K562 (cell line): ENCODE data around the gene ZNF692. TPM values are rescaled to one million over a fixed set of nuclear protein-coding genes. Genes with fewer than 3 reads are reported as not detected.

Source experiments
- BRD4 ChIP-seq: fragments of 200-600 bp; sonication (generic); IDR thresholded peaks from 2 replicates; pipeline ENCODE4 v1.6.1; 2017; ENCODE audit warnings: inconsistent platforms
- CBX5 ChIP-seq: IDR thresholded peaks from 2 replicates; pipeline ENCODE4 v1.6.1; 2014; ENCODE audit warnings: low read depth, borderline replicate concordance
- EP400 ChIP-seq: fragments of 450-650 bp; IDR thresholded peaks from 2 replicates; pipeline ENCODE4 v1.6.1; 2017; ENCODE audit warnings: antibody characterized with exemption, mild to moderate bottlenecking, moderate library complexity
- FOXK1 ChIP-seq: sonication (generic); formaldehyde crosslinking; IDR thresholded peaks from 2 replicates; pipeline ENCODE4 v1.8.0; 2022; ENCODE audit warnings: missing genetic modification reagents, mild to moderate bottlenecking, borderline replicate concordance
- HNRNPL ChIP-seq: fragments of 200-400 bp; formaldehyde crosslinking; IDR thresholded peaks from 2 replicates; pipeline ENCODE4 v1.6.1; 2017; ENCODE audit warnings: low read depth, mild to moderate bottlenecking, low read length
- KAT2B ChIP-seq: IDR thresholded peaks from one replicate; pipeline ENCODE4 v1.6.1; 2012; ENCODE audit warnings: low read depth, mild to moderate bottlenecking, control low read depth, inconsistent platforms, low read length, moderate library complexity
- MCM2 ChIP-seq: fragments of 450-650 bp; IDR thresholded peaks from 2 replicates; pipeline ENCODE4 v1.6.1; 2017; ENCODE audit warnings: low read depth, mild to moderate bottlenecking
- MCM3 ChIP-seq: fragments of 450-650 bp; IDR thresholded peaks from 2 replicates; pipeline ENCODE4 v1.6.1; 2016
- MXI1 ChIP-seq: IDR thresholded peaks from 2 replicates; pipeline ENCODE4 v1.6.1; 2011; ENCODE audit warnings: low read depth, mild to moderate bottlenecking, improper control_type of control experiment, low read length
- MYBL2 ChIP-seq, 2 experiments: fragments of 450-650 bp in 1 of 2; sonication (generic) in 1 of 2; formaldehyde crosslinking in 1 of 2; IDR thresholded peaks; 2 replicates each; pipeline versions ENCODE4 v1.6.1 to v1.8.1; 2017 to 2022; ENCODE audit warnings: borderline replicate concordance in 1 of 2, inconsistent platforms in 1 of 2, low read depth in 1 of 2, mild to moderate bottlenecking in 1 of 2, missing genetic modification reagents in 1 of 2, moderate library complexity in 1 of 2
- NFIX ChIP-seq: fragments of 250-450 bp; sonication (Bioruptor Pico); IDR thresholded peaks from 2 replicates; pipeline ENCODE4 v1.4.0; 2020; ENCODE audit warnings: low read depth, mild to moderate bottlenecking, moderate library complexity
- NR3C1 ChIP-seq: sonication (generic); formaldehyde crosslinking; IDR thresholded peaks from 2 replicates; pipeline ENCODE4 v1.8.1; 2022; ENCODE audit warnings: missing genetic modification reagents
- PCBP1 ChIP-seq: fragments of 200-400 bp; formaldehyde crosslinking; IDR thresholded peaks from 2 replicates; pipeline ENCODE4 v1.6.1; 2018; ENCODE audit warnings: mild to moderate bottlenecking, low read depth, low read length; ENCODE audit not compliant: poor library complexity, severe bottlenecking
- SLC30A9 ChIP-seq: fragments of 250-450 bp; sonication (Bioruptor Pico); IDR thresholded peaks from 2 replicates; pipeline ENCODE4 v1.8.0; 2022; ENCODE audit warnings: mild to moderate bottlenecking, moderate library complexity
- ZFPM2 ChIP-seq: fragments of 250-450 bp; sonication (Bioruptor Pico); IDR thresholded peaks from 2 replicates; pipeline ENCODE4 v1.5.1; 2022; ENCODE audit warnings: mild to moderate bottlenecking
- ZNF224 ChIP-seq: sonication (generic); formaldehyde crosslinking; IDR thresholded peaks from 2 replicates; pipeline ENCODE4 v1.8.0; 2022; ENCODE audit warnings: mild to moderate bottlenecking, missing genetic modification reagents
- ZNF707 ChIP-seq: fragments of 250-450 bp; sonication (Bioruptor Pico); conservative IDR thresholded peaks from 2 replicates; pipeline ENCODE4 v1.8.0; 2022; ENCODE audit warnings: inconsistent platforms, mild to moderate bottlenecking, moderate library complexity
- ZNF830 ChIP-seq: fragments of 250-450 bp; sonication (Bioruptor Pico); IDR thresholded peaks from 2 replicates; pipeline ENCODE4 v1.5.0; 2021; ENCODE audit warnings: mild to moderate bottlenecking
- polyA plus RNA-seq, 8 experiments: library from polyadenylated mRNA; depleted of rRNA in 4 of 8; stranded (reverse) in 5 of 8; unstranded in 3 of 8; fragments of >200 nt; fragmentation: Nextera tagmentation in 2 of 8; fragmentation: Illumina TruSeq in 1 of 8; extraction: Ambion mirVana in 2 of 8; extraction: Trizol in 1 of 8; gene quantifications; 2 replicates each; pipeline versions ENCODE4 v1.2.1 to v1.2.3, GENCODE V29; 2011 to 2014; ENCODE audit warnings: inconsistent platforms in 1 of 8, missing spikeins in 1 of 8
- total RNA-seq, 7 experiments: library from RNA; depleted of rRNA in 6 of 7; stranded (reverse); fragments of >200 nt in 6 of 7; fragmentation: Illumina TruSeq in 2 of 7; extraction: Trizol in 2 of 7; gene quantifications; 2 replicates each; pipeline versions ENCODE4 v1.2.1 to v1.2.3, GENCODE V29; 2011 to 2021; ENCODE audit warnings: low replicate concordance in 1 of 7
- TF ChIP-seq, protein P1 (sequence below): sonication (generic); IDR thresholded peaks from 2 replicates; pipeline ENCODE4 v1.6.1; 2016
- TF ChIP-seq, protein P2 (sequence below): fragments of 250-450 bp; sonication (Bioruptor Pico); IDR thresholded peaks from 2 replicates; pipeline ENCODE4 v1.8.0; 2022; ENCODE audit warnings: moderate library complexity, mild to moderate bottlenecking, inconsistent platforms
- TF ChIP-seq, protein P3 (sequence below): sonication (generic); formaldehyde crosslinking; IDR thresholded peaks from 2 replicates; pipeline ENCODE4 v1.8.1; 2023; ENCODE audit warnings: mild to moderate bottlenecking, missing genetic modification reagents, moderate library complexity
- TF ChIP-seq, protein P4 (sequence below): sonication (generic); formaldehyde crosslinking; IDR thresholded peaks from 2 replicates; pipeline ENCODE4 v1.8.0; 2022; ENCODE audit warnings: mild to moderate bottlenecking, missing genetic modification reagents
- TF ChIP-seq, protein P5 (sequence below): fragments of 150-350 bp; conservative IDR thresholded peaks from 2 replicates; pipeline ENCODE4 v1.6.1; 2014; ENCODE audit warnings: low read length

The ZNF692 gene
- total and polyA plus RNA-seq, 9 of the 15 experiments (the other 6 are each of a cell fraction or from before 2014, with no cell fraction given) = 8.4 to 143 (median 55.9) TPM

DNA sequence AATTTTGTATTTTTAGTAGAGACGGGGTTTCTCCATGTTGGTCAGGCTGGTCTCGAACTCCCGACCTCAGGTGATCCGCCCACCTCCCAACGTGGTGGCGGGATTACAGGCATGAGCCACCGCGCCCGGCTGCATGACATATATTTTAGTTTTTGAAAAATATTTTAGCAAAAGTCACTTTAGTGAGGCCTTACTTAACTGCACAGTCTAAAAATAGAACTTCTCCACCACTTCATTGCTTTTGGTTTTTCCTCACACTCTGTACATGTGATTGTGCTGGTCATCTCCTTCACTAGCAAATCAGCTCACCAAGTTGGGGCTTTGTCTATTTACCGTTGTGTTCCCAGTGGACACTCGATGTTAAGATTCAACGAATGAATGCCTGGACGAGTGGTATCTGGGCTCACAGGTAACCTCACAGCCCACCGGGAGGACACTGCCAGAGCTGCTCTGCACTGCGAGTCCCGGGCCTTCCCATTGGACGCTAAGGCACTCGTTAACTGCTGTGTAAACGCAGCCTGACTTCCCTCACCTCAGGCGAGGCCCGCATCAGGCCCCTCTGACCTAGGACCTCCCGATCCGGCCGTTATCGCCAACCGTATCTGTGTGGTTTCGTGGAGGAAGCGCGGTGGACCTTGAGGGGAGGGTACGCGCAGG is 14.0 kb upstream of the ZNF692 start (continued):
- TF ChIP-seq NR3C1 = no peak
- no peak for TF ChIP-seq PCBP1
- TF ChIP-seq, protein P1, sequence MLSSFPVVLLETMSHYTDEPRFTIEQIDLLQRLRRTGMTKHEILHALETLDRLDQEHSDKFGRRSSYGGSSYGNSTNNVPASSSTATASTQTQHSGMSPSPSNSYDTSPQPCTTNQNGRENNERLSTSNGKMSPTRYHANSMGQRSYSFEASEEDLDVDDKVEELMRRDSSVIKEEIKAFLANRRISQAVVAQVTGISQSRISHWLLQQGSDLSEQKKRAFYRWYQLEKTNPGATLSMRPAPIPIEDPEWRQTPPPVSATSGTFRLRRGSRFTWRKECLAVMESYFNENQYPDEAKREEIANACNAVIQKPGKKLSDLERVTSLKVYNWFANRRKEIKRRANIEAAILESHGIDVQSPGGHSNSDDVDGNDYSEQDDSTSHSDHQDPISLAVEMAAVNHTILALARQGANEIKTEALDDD = peak; percentile 79
- TF ChIP-seq MCM2 = no peak
- TF ChIP-seq, protein P2, sequence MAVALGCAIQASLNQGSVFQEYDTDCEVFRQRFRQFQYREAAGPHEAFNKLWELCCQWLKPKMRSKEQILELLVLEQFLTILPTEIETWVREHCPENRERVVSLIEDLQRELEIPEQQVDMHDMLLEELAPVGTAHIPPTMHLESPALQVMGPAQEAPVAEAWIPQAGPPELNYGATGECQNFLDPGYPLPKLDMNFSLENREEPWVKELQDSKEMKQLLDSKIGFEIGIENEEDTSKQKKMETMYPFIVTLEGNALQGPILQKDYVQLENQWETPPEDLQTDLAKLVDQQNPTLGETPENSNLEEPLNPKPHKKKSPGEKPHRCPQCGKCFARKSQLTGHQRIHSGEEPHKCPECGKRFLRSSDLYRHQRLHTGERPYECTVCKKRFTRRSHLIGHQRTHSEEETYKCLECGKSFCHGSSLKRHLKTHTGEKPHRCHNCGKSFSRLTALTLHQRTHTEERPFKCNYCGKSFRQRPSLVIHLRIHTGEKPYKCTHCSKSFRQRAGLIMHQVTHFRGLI (CRISPR knock-in tag) = no peak
- TF ChIP-seq CBX5 = no peak
- TF ChIP-seq FOXK1 (CRISPR knock-in tag) = peak; percentile 67; the same call in 1 of the 2 replicates
- no peak for TF ChIP-seq NFIX (CRISPR knock-in tag)
- no peak for TF ChIP-seq BRD4
- TF ChIP-seq, protein P3, sequence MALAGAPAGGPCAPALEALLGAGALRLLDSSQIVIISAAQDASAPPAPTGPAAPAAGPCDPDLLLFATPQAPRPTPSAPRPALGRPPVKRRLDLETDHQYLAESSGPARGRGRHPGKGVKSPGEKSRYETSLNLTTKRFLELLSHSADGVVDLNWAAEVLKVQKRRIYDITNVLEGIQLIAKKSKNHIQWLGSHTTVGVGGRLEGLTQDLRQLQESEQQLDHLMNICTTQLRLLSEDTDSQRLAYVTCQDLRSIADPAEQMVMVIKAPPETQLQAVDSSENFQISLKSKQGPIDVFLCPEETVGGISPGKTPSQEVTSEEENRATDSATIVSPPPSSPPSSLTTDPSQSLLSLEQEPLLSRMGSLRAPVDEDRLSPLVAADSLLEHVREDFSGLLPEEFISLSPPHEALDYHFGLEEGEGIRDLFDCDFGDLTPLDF (CRISPR knock-in tag) = no peak
- no peak for TF ChIP-seq MYBL2 (IDR thresholded peaks at IDR 0.05; ENCODE audit: low read depth)
- TF ChIP-seq MYBL2 (CRISPR knock-in tag; IDR thresholded peaks at IDR 0.05; ENCODE audit: borderline replicate concordance) = no peak
- peak; percentile 41; the same call in 1 of the 2 replicates for TF ChIP-seq EP400
- no peak for TF ChIP-seq ZFPM2
- no peak for TF ChIP-seq ZNF707 (CRISPR knock-in tag)
- no peak for TF ChIP-seq SLC30A9
- TF ChIP-seq MXI1 = no peak
- TF ChIP-seq KAT2B = no peak
- no peak for TF ChIP-seq HNRNPL
- TF ChIP-seq, protein P4, sequence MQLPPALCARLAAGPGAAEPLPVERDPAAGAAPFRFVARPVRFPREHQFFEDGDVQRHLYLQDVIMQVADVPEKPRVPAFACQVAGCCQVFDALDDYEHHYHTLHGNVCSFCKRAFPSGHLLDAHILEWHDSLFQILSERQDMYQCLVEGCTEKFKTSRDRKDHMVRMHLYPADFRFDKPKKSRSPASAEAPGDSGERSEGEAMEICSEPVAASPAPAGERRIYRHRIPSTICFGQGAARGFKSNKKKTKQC (CRISPR knock-in tag) = 0 out of 2 replicates have a peak, but pooled peaks have one; percentile 17
- TF ChIP-seq, protein P5, sequence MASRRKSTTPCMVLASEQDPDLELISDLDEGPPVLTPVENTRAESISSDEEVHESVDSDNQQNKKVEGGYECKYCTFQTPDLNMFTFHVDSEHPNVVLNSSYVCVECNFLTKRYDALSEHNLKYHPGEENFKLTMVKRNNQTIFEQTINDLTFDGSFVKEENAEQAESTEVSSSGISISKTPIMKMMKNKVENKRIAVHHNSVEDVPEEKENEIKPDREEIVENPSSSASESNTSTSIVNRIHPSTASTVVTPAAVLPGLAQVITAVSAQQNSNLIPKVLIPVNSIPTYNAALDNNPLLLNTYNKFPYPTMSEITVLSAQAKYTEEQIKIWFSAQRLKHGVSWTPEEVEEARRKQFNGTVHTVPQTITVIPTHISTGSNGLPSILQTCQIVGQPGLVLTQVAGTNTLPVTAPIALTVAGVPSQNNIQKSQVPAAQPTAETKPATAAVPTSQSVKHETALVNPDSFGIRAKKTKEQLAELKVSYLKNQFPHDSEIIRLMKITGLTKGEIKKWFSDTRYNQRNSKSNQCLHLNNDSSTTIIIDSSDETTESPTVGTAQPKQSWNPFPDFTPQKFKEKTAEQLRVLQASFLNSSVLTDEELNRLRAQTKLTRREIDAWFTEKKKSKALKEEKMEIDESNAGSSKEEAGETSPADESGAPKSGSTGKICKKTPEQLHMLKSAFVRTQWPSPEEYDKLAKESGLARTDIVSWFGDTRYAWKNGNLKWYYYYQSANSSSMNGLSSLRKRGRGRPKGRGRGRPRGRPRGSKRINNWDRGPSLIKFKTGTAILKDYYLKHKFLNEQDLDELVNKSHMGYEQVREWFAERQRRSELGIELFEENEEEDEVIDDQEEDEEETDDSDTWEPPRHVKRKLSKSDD = no peak
- TF ChIP-seq ZNF224 = no peak
- no peak for TF ChIP-seq MCM3
- no peak for TF ChIP-seq ZNF830 (CRISPR knock-in tag)
